Trophoblast cell (in vitro differentiated cells and primary cell): ENCODE measurements around the gene MVK.
A peak's percentile ranks its signal among the peaks of the same experiment; 100 is the strongest.

ENCODE experiments used
- DNase-seq, 2 donors: peaks; one replicate each; pipeline ENCODE4 v3.0.0-alpha.2; 2016
- H2AFZ ChIP-seq: 2 replicates; pipeline ENCODE4 v1.6.1; 2013; ENCODE audit warnings: low read length, moderate library complexity, mild to moderate bottlenecking; ENCODE audit not compliant: insufficient read depth, poor library complexity
- H2AK5ac ChIP-seq: 2 replicates; pipeline ENCODE4 v1.6.1; 2013; ENCODE audit warnings: mild to moderate bottlenecking, low read length
- H2BK120ac ChIP-seq: 2 replicates; pipeline ENCODE4 v1.6.1; 2013; ENCODE audit warnings: low read length, mild to moderate bottlenecking, moderate library complexity; ENCODE audit not compliant: insufficient read depth, poor library complexity
- H2BK12ac ChIP-seq: 2 replicates; pipeline ENCODE4 v1.6.1; 2013; ENCODE audit warnings: mild to moderate bottlenecking, low read length, moderate library complexity
- H2BK5ac ChIP-seq: 2 replicates; pipeline ENCODE4 v1.6.1; 2013; ENCODE audit warnings: low read length, low read depth, moderate library complexity, mild to moderate bottlenecking; ENCODE audit not compliant: poor library complexity
- H3K14ac ChIP-seq: 2 replicates; pipeline ENCODE4 v1.6.1; 2013; ENCODE audit warnings: mild to moderate bottlenecking, low read length
- H3K18ac ChIP-seq: 2 replicates; pipeline ENCODE4 v1.6.1; 2013; ENCODE audit warnings: mild to moderate bottlenecking, low read length
- H3K23ac ChIP-seq: 2 replicates; pipeline ENCODE4 v1.6.1; 2013; ENCODE audit warnings: low read length
- H3K27ac ChIP-seq: 2 replicates; pipeline ENCODE4 v1.5.1; 2013; ENCODE audit warnings: low read depth, mild to moderate bottlenecking, inconsistent platforms, low read length, moderate library complexity
- H3K27me3 ChIP-seq: 2 replicates; pipeline ENCODE4 v1.6.1; 2013; ENCODE audit warnings: inconsistent platforms, mild to moderate bottlenecking, low read length, moderate library complexity; ENCODE audit not compliant: insufficient read depth
- H3K36me3 ChIP-seq, 2 experiments: 1 replicate in 1 of 2; 2 replicates in 1 of 2; pipeline ENCODE4 v1.6.1; 2013; ENCODE audit warnings: low read length in 2 of 2, mild to moderate bottlenecking in 2 of 2, moderate library complexity in 1 of 2; ENCODE audit not compliant: insufficient read depth in 2 of 2, control insufficient read depth in 1 of 2
- H3K4ac ChIP-seq: 2 replicates; pipeline ENCODE4 v1.6.1; 2013; ENCODE audit warnings: low read depth, mild to moderate bottlenecking, low read length, moderate library complexity
- H3K4me1 ChIP-seq, 2 experiments: 1 replicate in 1 of 2; 2 replicates in 1 of 2; pipeline ENCODE4 v1.6.1; 2013; ENCODE audit warnings: low read length in 2 of 2, mild to moderate bottlenecking in 2 of 2, moderate library complexity in 1 of 2; ENCODE audit not compliant: insufficient read depth in 2 of 2, control insufficient read depth in 1 of 2
- H3K4me2 ChIP-seq: 2 replicates; pipeline ENCODE4 v1.6.1; 2013; ENCODE audit warnings: inconsistent platforms, mild to moderate bottlenecking, low read length, moderate library complexity
- H3K4me3 ChIP-seq: 2 replicates; pipeline ENCODE4 v1.5.1; 2013; ENCODE audit warnings: mild to moderate bottlenecking, low read depth, low read length, inconsistent platforms
- H3K79me1 ChIP-seq: one replicate; pipeline ENCODE4 v1.6.1; 2013; ENCODE audit warnings: low read length
- H3K79me2 ChIP-seq: 2 replicates; pipeline ENCODE4 v1.6.1; 2013; ENCODE audit warnings: low read length, mild to moderate bottlenecking; ENCODE audit not compliant: control insufficient read depth, insufficient read depth, poor library complexity
- H3K9ac ChIP-seq: 2 replicates; pipeline ENCODE4 v1.6.1; 2013; ENCODE audit warnings: mild to moderate bottlenecking, low read length
- H3K9me3 ChIP-seq: 2 replicates; pipeline ENCODE4 v1.6.1; 2013; ENCODE audit warnings: low read depth, mild to moderate bottlenecking, control low read depth, inconsistent platforms, low read length; ENCODE audit not compliant: insufficient read depth
- H4K12ac ChIP-seq: 2 replicates; pipeline ENCODE4 v1.6.1; 2013; ENCODE audit warnings: low read depth, mild to moderate bottlenecking, low read length, moderate library complexity
- H4K8ac ChIP-seq: 2 replicates; pipeline ENCODE4 v1.6.1; 2013; ENCODE audit warnings: low read depth, mild to moderate bottlenecking, low read length, moderate library complexity
- H4K91ac ChIP-seq: one replicate; pipeline ENCODE4 v1.6.1; 2013; ENCODE audit warnings: low read depth, mild to moderate bottlenecking, low read length, moderate library complexity
- WGBS: extraction: QIAGEN DNeasy Blood & Tissue Kit; methylation state at CpG from one replicate; pipeline ENCODE4 v1.1.7; 2013; ENCODE audit warnings: missing lambda C conversion rate; ENCODE audit not compliant: insufficient read length, insufficient coverage; ENCODE audit errors: extremely low coverage; 5-methylcytosine and 5-hydroxymethylcytosine counted together

MVK gene

GRCh38 chr12:109572506-109572845, 1.1 kb upstream of the MVK start:
- no peak for DNase-seq
- no peak overlapping the region for H2AK5ac ChIP-seq
- peaks cover 8% of the 10 kb centered on the region for H3K79me1 ChIP-seq
- no peak overlapping the region for H3K4ac ChIP-seq
- no peak overlapping the region for H2BK5ac ChIP-seq
- H3K18ac ChIP-seq: no peak overlapping the region
- H3K14ac ChIP-seq: no peak overlapping the region
- no peaks in the 10 kb centered on the region for H3K9me3 ChIP-seq
- peak overlapping the region; percentile 80 for H3K4me2 ChIP-seq
- no peak overlapping the region for H2BK12ac ChIP-seq
- no peak overlapping the region for H3K27ac ChIP-seq
- H3K4me1 ChIP-seq: peaks cover 5 to 12% of the 10 kb centered on the region in 2 experiments
- H2AFZ ChIP-seq: no peak overlapping the region
- H3K4me3 ChIP-seq: no peak overlapping the region
- no peak overlapping the region for H4K12ac ChIP-seq
- H3K23ac ChIP-seq: no peak overlapping the region
- H3K36me3 ChIP-seq: peaks cover 21 to 25% of the 10 kb centered on the region in 2 experiments
- no peak overlapping the region for H2BK120ac ChIP-seq
- peaks cover 5% of the 10 kb centered on the region for H3K79me2 ChIP-seq
- H4K8ac ChIP-seq: no peak overlapping the region
- H3K27me3 ChIP-seq: no peaks in the 10 kb centered on the region
- no CpG with 5 or more reads among the region's 3 CpGs for WGBS
- H3K9ac ChIP-seq: no peak overlapping the region
- no peak overlapping the region for H4K91ac ChIP-seq

GRCh38 chr12:109573914-109574244, 285 bp downstream of the MVK start:
- peak overlapping the region; percentile 88 for H4K91ac ChIP-seq
- no CpG with 5 or more reads among the region's 13 CpGs for WGBS
- peak overlapping the region; percentile 88 for H2BK120ac ChIP-seq

GRCh38 chr12:109575683-109576082, 2.1 kb downstream of the MVK start:
- Histone ChIP-seq H3K79me1 (peaks cover 8% of the 10 kb centered on the region), H2BK5ac (no peak overlapping the region), H3K36me3 (peaks cover 35 to 41% of the 10 kb centered on the region in 2 experiments), H3K18ac (no peak overlapping the region), H2BK120ac (no peak overlapping the region), H3K4me1 (peaks cover 5 to 12% of the 10 kb centered on the region in 2 experiments), H4K8ac (no peak overlapping the region), H3K27me3 (no peaks in the 10 kb centered on the region), H2AFZ (no peak overlapping the region), H3K23ac (no peak overlapping the region), H3K9ac (no peak overlapping the region), H3K9me3 (no peaks in the 10 kb centered on the region), H3K4me2 (no peak overlapping the region), H2BK12ac (no peak overlapping the region), H4K91ac (no peak overlapping the region), H3K4me3 (no peak overlapping the region), H4K12ac (no peak overlapping the region), H3K4ac (no peak overlapping the region), H3K27ac (no peak overlapping the region), H3K79me2 (peaks cover 5% of the 10 kb centered on the region), H2AK5ac (no peak overlapping the region), H3K14ac (no peak overlapping the region)
- no CpG with 5 or more reads among the region's 3 CpGs for WGBS
- no peak for DNase-seq

More at GRCh38 chr12:109573914-109574244, 285 bp downstream of the MVK start:
- H3K79me1 ChIP-seq: peaks cover 8% of the 10 kb centered on the region
- peak overlapping the region; percentile 92 for H3K14ac ChIP-seq
- H2AFZ ChIP-seq: peak overlapping the region; percentile 85
- H2BK12ac ChIP-seq: no peak overlapping the region
- DNase-seq: peak in 1 of 2 donors; percentile 21
- peak overlapping the region; percentile 60 for H2AK5ac ChIP-seq
- H3K9ac ChIP-seq: peak overlapping the region; percentile 90
- H4K12ac ChIP-seq: peak overlapping the region; percentile 78
- H3K4me2 ChIP-seq: peak overlapping the region; percentile 77
- peaks cover 5% of the 10 kb centered on the region for H3K79me2 ChIP-seq
- peaks cover 5 to 12% of the 10 kb centered on the region in 2 experiments for H3K4me1 ChIP-seq
- H3K9me3 ChIP-seq: no peaks in the 10 kb centered on the region
- no peak overlapping the region for H3K23ac ChIP-seq
- H4K8ac ChIP-seq: peak overlapping the region; percentile 57
- H3K4ac ChIP-seq: peak overlapping the region; percentile 49
- peak overlapping the region; percentile 90 for H3K4me3 ChIP-seq
- peak overlapping the region; percentile 31 for H3K27ac ChIP-seq
- peak overlapping the region; percentile 83 for H2BK5ac ChIP-seq
- peak overlapping the region; percentile 87 for H3K18ac ChIP-seq
- H3K36me3 ChIP-seq: peaks cover 23 to 30% of the 10 kb centered on the region in 2 experiments
- no peaks in the 10 kb centered on the region for H3K27me3 ChIP-seq

- Histone ChIP-seq H2BK5ac (no peak overlapping the region), H3K4me2 (no peak overlapping the region), H3K4ac (no peak overlapping the region), H4K12ac (no peak overlapping the region), H3K27me3 (no peaks in the 10 kb centered on the region), H3K4me1 (peaks cover 8 to 16% of the 10 kb centered on the region in 2 experiments), H3K79me2 (peaks cover 5% of the 10 kb centered on the region), H3K23ac (no peak overlapping the region), H3K14ac (no peak overlapping the region), H3K9me3 (no peaks in the 10 kb centered on the region), H3K27ac (no peak overlapping the region), H4K8ac (no peak overlapping the region), H3K4me3 (no peak overlapping the region), H3K18ac (no peak overlapping the region), H2BK12ac (no peak overlapping the region), H3K79me1 (peaks cover 8% of the 10 kb centered on the region), H4K91ac (no peak overlapping the region), H3K36me3 (peaks cover 44 to 53% of the 10 kb centered on the region in 2 experiments), H2AFZ (no peak overlapping the region), H3K9ac (no peak overlapping the region), H2AK5ac (no peak overlapping the region), H2BK120ac (no peak overlapping the region)
- no peak for DNase-seq
- WGBS: no CpG with 5 or more reads among the region's 1 CpG
Measured at GRCh38 chr12:109577311-109577710, 3.7 kb downstream of the MVK start.
